ENCODE measurements around the gene AMIGO1.

AMIGO1 gene

DNA sequence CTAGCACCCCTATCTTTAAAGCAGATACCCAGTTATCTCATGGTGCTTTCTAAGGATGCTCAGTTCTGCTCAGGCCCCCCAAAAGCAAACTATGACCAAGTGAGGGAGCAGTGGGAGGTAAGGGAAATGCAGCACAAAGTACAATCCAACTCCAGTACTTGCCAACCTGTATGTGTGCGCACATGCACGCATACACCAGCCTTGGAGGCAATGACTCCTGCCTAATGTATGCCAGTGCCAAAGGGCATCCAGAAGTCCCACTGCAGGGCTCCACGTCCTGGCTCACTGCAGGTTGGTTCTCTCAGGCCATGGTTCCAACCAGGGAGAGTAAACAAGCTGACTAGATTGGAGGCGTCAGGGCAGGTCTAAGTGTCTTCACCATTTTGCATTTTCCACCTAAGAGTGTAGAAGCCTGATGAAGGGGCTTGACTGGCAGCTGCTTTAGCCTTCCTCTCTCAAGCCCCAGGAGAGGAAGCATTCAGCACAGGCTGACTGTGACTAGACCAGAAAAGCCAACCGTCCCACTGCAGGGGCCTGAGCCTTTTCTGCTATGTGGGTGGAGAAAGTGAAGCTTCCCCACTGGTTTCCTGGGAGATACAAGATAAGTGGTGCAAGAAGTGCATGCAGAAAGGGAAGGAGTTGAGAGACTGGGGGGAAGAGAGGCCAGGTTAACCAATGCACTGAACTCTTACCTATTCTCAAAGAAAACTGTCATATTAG, 7.7 kb downstream of the AMIGO1 start:
- H3K9ac ChIP-seq (ENCODE audit: low read depth, low read length): no peak overlapping the region

DNA sequence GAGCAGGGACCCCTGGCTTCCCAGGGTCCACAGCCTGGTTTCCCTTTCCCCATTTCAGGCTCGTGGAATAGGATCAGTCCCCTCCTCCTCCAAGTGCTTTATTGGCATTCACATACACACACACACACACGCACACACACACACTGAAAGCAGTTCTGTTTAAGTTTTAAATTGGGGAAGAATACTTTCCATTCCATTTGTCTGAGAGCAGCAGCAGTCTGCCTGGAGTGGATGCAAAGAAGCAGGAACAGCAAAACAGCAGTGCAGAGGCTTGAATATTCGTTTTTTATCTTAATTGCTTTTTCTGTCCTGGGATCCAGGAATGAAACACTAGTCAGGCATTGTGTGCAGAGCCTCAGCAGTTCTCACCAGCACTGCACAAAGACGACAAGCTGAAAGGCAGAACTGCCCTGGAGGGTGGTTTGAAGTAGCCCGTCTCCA, 8.6 kb downstream of the AMIGO1 start:
- H3K4me1 ChIP-seq (ENCODE audit: insufficient read depth, low read length): peaks cover 15% of the 10 kb centered on the region

More for the DNA sequence above, 7.7 kb downstream of the AMIGO1 start:
- H3K9me3 ChIP-seq (ENCODE audit: control insufficient read depth, insufficient read depth, low read length): no peaks in the 10 kb centered on the region
- peaks cover 15% of the 10 kb centered on the region for H3K4me1 ChIP-seq (ENCODE audit: insufficient read depth, low read length)
- H3K36me3 ChIP-seq (ENCODE audit: insufficient read depth, low read length): no peaks in the 10 kb centered on the region

DNA sequence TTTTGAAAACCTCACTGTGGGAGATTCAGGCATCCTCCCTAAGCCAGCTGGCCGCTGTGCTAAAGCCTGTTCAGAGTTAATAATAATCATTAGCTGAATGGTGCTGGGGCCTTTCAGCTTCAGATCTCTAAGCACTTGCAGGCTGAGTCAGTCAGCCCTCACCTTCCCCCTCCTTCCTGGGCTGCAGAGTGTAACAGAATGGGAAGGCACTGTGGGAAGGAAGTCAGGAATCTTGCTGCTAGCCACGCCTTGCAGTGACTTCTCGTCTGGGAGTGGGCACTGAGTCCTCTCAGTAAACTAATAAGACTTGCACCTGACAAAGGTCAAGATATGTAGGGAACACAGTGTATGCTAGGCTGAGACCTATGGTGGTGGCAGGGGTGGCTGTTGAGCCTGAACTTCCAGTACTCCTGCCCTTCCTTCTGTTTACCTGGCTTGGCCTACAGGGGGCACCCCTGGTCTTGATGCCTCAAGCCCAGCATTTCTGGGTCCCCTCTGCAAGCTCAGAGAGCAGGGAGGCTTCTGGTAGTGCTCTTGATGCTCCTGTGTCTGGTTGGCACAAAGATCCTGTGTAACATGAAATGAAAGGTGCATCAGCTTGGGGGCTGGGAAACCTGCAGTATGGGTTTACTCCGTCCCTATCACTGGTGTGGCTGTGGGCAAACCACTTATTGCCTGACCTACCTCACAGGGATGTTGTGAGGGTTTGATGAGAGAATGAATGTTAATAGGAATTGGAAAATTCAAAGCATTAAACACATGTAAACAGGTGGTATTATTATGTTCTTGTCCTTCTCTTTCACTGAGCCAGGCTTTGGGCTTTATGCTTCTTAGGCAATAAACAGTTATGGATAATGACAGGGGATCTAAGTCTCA, 9.6 kb downstream of the AMIGO1 start:
- Histone ChIP-seq H3K9ac (ENCODE audit: low read depth, low read length) (no peak overlapping the region), H3K36me3 (ENCODE audit: insufficient read depth, low read length) (no peaks in the 10 kb centered on the region), H3K9me3 (ENCODE audit: control insufficient read depth, insufficient read depth, low read length) (no peaks in the 10 kb centered on the region), H3K4me1 (ENCODE audit: insufficient read depth, low read length) (peaks cover 15% of the 10 kb centered on the region)

More for the DNA sequence above, 8.6 kb downstream of the AMIGO1 start:
- no peaks in the 10 kb centered on the region for H3K36me3 ChIP-seq (ENCODE audit: insufficient read depth, low read length)
- no peak overlapping the region for H3K9ac ChIP-seq (ENCODE audit: low read depth, low read length)
- H3K9me3 ChIP-seq (ENCODE audit: control insufficient read depth, insufficient read depth, low read length): no peaks in the 10 kb centered on the region

DNA sequence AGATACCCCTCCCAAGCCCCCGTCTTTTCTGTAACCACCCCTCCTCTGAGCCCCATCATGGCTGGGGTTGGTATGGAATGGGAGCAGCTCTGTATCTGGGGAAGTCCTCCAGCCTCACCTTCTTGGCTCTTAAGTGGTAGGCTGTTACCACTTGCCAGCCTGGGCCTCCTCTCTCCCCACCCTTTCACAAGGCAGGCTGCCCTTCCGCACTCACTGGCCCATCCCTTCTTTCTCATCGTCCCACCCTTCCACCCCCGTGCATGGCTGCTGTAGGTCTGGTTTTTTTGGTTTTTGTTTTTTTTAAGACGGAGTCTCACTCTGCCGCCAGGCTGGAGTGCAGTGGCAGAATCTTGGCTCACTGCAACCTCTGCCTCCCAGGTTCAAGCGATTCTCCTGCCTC, 10.4 kb downstream of the AMIGO1 start:
- no peaks in the 10 kb centered on the region for H3K36me3 ChIP-seq (ENCODE audit: insufficient read depth, low read length)

DNA sequence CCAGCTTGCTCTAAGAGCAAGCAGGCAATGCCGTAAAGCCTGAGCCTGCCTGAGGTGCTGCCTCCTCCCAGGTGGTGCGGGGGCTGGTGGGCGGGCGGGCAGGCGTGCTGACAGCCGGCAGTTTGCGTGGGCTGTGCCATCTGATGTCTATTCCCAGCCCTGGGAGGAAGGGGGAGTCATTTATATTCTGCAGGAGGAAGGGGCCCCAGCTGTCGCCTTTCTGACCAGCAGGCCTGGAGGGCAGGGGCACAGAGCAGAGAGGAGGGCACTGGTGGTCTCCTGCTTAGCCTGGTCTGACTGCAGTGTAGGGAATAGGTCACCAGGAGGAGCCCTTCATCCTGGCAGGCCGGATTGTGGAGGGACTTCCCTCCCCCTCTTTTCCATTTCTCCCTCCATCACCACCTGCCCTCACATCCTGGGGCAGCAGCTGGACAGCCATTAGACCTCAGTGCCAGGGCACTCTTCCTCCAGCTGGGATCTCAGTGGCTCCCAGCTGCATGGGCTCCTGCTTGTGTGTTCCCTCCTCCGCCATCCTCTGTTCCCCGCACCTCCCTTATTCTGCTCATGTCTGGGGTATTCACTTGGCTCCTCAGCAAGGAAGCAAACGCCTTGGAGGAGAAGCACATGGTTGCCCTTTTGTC, 11.2 kb downstream of the AMIGO1 start:
- Histone ChIP-seq H3K9me3 (ENCODE audit: control insufficient read depth, insufficient read depth, low read length) (no peaks in the 10 kb centered on the region), H3K36me3 (ENCODE audit: insufficient read depth, low read length) (no peaks in the 10 kb centered on the region), H3K9ac (ENCODE audit: low read depth, low read length) (no peak overlapping the region), H3K4me1 (ENCODE audit: insufficient read depth, low read length) (peaks cover 19% of the 10 kb centered on the region)

More for the DNA sequence above, 10.4 kb downstream of the AMIGO1 start:
- H3K9ac ChIP-seq (ENCODE audit: low read depth, low read length): no peak overlapping the region
- H3K9me3 ChIP-seq (ENCODE audit: control insufficient read depth, insufficient read depth, low read length): no peaks in the 10 kb centered on the region
- peaks cover 15% of the 10 kb centered on the region for H3K4me1 ChIP-seq (ENCODE audit: insufficient read depth, low read length)

DNA sequence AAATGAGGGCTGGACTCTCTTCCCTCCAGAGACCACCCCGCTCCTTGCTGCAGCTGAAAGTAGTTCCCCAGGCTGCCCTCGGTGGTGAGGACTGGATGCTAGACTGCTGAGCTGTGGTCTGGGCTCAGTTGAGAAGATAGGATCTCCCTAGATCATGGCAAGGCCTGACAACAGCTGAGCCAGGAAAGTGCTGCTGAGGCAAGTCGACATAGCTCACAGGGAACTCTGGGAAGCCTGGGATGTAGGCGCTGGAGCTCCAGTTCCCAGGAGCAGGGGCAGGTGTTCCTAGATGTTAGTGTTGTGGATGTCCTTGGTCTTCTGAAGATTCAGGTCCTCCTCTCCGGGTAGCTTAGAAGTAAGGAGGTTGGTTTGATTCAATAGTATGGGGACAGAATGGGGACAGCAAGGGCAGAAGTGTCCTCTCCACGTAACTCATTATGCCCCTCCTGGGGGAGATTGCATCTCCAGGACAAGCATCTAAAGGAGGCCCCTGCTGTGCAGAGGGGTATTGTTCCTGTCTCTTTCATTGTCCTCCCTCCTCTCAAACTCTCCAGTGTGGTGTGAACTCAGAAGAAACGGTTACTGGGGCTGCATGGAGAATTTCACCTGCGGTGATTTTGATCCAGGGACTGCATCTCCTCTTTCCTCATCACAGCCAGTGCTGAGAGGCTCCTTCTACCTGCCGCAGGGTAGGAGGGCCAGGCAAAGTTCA, 11.9 kb downstream of the AMIGO1 start:
- Histone ChIP-seq H3K9ac (ENCODE audit: low read depth, low read length) (no peak overlapping the region), H3K9me3 (ENCODE audit: control insufficient read depth, insufficient read depth, low read length) (no peaks in the 10 kb centered on the region), H3K36me3 (ENCODE audit: insufficient read depth, low read length) (no peaks in the 10 kb centered on the region), H3K4me1 (ENCODE audit: insufficient read depth, low read length) (peaks cover 19% of the 10 kb centered on the region)

DNA sequence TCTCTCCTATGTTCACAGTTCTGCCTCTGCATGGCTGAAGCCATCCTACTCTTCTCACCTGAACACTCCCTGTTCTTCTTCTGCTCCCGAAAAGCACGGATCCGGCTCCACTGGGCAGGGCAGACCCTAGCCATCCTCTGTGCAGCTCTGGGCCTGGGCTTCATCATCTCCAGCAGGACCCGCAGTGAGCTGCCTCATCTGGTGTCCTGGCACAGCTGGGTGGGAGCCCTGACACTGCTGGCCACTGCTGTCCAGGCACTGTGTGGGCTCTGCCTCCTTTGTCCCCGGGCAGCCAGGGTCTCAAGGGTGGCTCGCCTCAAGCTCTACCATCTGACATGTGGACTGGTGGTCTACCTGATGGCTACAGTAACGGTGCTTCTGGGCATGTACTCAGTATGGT, 13.8 kb downstream of the AMIGO1 start:
- Histone ChIP-seq H3K9me3 (ENCODE audit: control insufficient read depth, insufficient read depth, low read length) (no peaks in the 10 kb centered on the region), H3K4me1 (ENCODE audit: insufficient read depth, low read length) (peaks cover 19% of the 10 kb centered on the region), H3K36me3 (ENCODE audit: insufficient read depth, low read length) (no peaks in the 10 kb centered on the region), H3K9ac (ENCODE audit: low read depth, low read length) (no peak overlapping the region)

DNA sequence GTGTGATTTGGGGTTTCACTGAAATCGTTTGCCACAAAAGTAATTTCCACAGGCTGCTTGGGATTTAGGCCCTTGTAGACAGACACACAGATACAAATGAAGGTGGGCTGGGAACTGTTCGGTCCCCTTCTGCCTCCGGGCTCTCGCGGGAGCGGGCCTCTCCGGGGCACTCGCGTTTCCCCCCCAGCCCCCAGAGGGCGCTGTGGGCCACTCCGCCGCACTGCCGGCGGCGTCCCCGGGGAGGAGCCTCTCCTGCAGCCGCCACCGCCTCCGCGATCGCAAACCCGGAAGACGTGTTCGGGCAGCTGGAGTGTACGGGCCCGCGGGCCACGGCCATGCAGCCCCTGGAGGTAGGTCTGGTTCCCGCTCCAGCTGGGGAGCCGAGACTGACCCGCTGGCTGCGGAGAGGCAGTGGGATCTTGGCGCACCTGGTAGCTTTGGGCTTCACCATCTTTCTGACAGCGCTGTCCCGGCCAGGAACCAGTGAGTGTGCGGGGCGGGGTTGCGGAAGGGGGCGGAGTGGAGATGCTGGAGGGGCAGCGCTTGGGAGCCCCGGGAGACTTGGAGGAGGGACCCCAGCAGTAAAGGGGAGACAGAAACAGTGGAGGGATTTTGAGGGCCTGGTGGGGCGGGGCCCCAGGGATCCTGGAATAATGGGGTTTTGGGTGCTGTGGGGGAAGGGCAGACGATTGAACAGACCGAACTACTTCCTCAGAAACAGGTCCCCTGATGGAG, 15.6 kb downstream of the AMIGO1 start, which contains the start of gene CYB561D1:
Gene CYB561D1 (plus strand): TSS at position 290 of the 735 bp plus-strand sequence. CDS start 46 bp downstream, at position 336.
- no peaks in the 10 kb centered on the region for H3K9me3 ChIP-seq (ENCODE audit: control insufficient read depth, insufficient read depth, low read length)
- H3K36me3 ChIP-seq (ENCODE audit: insufficient read depth, low read length): no peaks in the 10 kb centered on the region; the same call in 1 of the 2 replicates
- peaks cover 17% of the 10 kb centered on the region for H3K4me1 ChIP-seq (ENCODE audit: insufficient read depth, low read length)
- peak within 1 kb of the TSS; percentile 96 for H3K9ac ChIP-seq (ENCODE audit: low read depth, low read length)

DNA sequence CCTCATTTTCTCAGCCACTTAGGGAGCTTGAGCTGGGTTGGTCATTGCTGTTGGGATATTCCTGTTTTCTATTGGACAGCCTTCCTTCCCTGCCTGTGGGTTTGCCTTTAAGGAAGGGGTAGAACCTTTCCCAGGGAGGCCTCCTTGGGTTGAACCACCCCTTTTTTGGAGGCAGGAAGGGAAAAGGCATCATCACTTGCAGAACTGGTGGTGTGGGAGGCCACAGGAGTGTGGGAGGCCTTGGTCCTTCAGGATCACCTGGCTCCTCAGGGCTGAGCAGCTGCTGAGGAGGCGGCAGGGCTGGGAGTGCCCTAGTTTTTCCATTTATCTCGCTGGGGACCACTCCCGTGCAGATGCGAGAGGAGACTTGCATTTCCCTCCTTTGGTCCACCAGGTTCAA, 16.3 kb downstream of the AMIGO1 start:
- no peaks in the 10 kb centered on the region for H3K9me3 ChIP-seq (ENCODE audit: control insufficient read depth, insufficient read depth, low read length)
- H3K9ac ChIP-seq (ENCODE audit: low read depth, low read length): peak overlapping the region; percentile 96; the same call in 1 of the 2 replicates
- H3K36me3 ChIP-seq (ENCODE audit: insufficient read depth, low read length): no peaks in the 10 kb centered on the region; the same call in 1 of the 2 replicates
- peaks cover 11% of the 10 kb centered on the region for H3K4me1 ChIP-seq (ENCODE audit: insufficient read depth, low read length)

DNA sequence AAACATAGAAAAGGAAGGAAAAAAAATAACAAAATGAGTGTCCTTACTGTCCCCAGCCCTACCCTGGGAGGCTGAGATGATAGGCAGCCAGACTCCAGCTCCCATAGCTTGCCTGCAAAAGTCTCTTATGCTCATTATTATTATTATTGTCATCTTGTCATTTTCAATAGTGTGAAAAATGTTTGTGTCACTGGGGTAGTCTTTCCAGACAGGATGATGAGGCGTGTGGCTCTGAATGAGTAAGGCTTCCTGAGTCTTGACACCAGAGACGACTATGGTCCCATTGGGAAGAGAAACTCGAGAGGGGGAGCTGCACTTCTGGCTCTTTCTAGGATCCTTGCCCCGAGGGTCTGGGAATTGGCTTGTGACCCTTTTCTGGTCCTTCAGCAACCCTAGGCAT, 16.7 kb downstream of the AMIGO1 start:
- Histone ChIP-seq H3K4me1 (ENCODE audit: insufficient read depth, low read length) (peaks cover 9% of the 10 kb centered on the region), H3K9ac (ENCODE audit: low read depth, low read length) (no peak overlapping the region), H3K36me3 (ENCODE audit: insufficient read depth, low read length) (no peaks in the 10 kb centered on the region; the same call in 1 of the 2 replicates), H3K9me3 (ENCODE audit: control insufficient read depth, insufficient read depth, low read length) (no peaks in the 10 kb centered on the region)

DNA sequence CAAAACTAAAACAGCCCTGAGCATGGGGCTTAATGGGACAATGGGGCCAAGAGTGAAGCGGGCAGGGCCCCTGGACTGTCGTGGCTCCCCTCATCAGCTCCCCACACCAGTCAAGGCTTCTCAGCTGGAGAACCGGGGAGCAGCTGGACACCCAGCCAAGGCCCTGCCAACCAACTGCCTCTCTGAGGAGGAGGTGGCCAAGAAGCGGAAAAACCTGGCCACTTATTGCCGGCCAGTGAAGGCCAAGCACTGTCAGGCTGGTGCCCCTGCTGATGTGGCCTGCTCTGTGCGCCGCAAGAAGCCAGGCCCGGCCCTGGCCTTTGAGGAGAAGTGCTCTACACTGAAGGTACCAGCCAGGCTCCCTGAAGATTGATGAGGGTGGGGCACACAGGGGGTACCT, 18.2 kb downstream of the AMIGO1 start:
- no peaks in the 10 kb centered on the region; the same call in 1 of the 2 replicates for H3K36me3 ChIP-seq (ENCODE audit: insufficient read depth, low read length)

DNA sequence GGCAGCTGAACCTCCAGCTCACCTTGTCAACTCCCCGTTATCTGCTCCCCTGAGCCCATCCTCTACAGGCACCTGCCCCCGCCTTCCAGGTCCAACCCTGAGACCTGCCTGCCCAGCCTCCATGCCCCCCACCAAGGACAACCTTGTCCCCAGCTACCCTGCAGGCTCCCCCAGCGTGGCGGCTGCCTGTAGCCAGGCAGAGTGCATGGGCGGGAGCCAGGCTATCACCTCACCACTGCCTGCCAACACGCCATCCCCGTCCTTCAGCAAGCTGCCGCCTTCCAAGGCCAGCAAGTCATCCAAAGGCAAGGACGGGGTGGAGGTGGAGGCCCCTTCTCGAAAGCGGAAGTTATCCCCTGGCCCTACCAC, 18.6 kb downstream of the AMIGO1 start:
- peaks cover 4% of the 10 kb centered on the region; the same call in 1 of the 2 replicates for H3K4me1 ChIP-seq (ENCODE audit: insufficient read depth, low read length)
- H3K9me3 ChIP-seq (ENCODE audit: control insufficient read depth, insufficient read depth, low read length): no peaks in the 10 kb centered on the region
- no peaks in the 10 kb centered on the region; the same call in 1 of the 2 replicates for H3K36me3 ChIP-seq (ENCODE audit: insufficient read depth, low read length)
- no peak overlapping the region for H3K9ac ChIP-seq (ENCODE audit: low read depth, low read length)

More for the DNA sequence above, 18.2 kb downstream of the AMIGO1 start:
- Histone ChIP-seq H3K9ac (ENCODE audit: low read depth, low read length) (no peak overlapping the region), H3K9me3 (ENCODE audit: control insufficient read depth, insufficient read depth, low read length) (no peaks in the 10 kb centered on the region), H3K4me1 (ENCODE audit: insufficient read depth, low read length) (peaks cover 4% of the 10 kb centered on the region; the same call in 1 of the 2 replicates)
